IPS-18c (cell line): ENCODE results near the gene SYK.
A peak's percentile ranks its signal among the peaks of the same experiment; 100 is the strongest.
"Not testable (repeated sequence)": the region's sequence is repeated elsewhere in the genome, so short reads cannot be mapped to it uniquely, and the experiment has no call there.

Experiments used
- H3K4me3 ChIP-seq: 2 replicates; pipeline ENCODE4 v1.7.0; 2013; ENCODE audit warnings: low read depth, mild to moderate bottlenecking, low read length, moderate library complexity; ENCODE audit not compliant: insufficient read depth
- H3K9me3 ChIP-seq: one replicate; pipeline ENCODE4 v1.6.1; 2013; ENCODE audit warnings: mild to moderate bottlenecking, low read length, moderate library complexity; ENCODE audit not compliant: control insufficient read depth, insufficient read depth

The SYK gene

DNA sequence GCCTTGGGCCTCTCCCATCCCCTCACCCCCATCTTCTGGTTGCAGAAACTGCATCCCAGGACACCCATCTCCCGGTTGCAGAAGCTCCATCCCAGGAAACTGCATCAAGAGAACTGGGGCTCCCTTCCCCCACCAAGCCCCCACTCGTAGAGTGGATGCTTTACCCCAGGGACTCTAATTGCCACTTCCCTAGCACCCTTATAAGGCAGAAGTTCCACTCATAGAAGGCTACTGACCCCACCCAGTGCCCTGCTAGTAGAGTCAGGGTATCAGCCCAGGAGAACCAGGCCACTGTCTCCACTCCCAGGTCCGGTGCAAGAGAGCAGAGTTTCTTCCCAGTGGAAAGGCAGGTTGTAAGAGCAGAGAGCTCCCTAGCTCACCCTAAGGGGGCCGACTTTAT, 12.2 kb upstream of the SYK start:
- H3K4me3 ChIP-seq: no peak overlapping the region
- no peaks in the 10 kb centered on the region for H3K9me3 ChIP-seq

DNA sequence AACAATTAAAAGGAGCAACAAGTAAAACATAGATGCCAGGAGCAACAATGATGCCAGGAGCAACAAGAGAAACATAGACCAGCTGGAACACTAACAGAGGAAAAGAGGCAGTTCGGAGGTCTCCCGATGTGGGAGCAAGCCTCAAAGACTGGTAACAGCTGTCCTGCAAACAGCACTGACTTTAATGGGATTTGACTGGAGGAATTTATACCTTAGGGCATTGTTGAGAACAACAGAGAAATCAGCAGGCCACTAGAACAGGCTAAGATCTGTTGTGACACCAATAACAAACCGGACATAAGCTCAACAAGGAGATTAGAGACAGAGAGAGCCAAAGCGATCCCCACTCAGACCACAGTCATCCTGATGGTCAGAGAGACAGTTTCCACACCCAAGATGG, 11.8 kb upstream of the SYK start:
- no peak overlapping the region for H3K4me3 ChIP-seq
- H3K9me3 ChIP-seq: no peaks in the 10 kb centered on the region

DNA sequence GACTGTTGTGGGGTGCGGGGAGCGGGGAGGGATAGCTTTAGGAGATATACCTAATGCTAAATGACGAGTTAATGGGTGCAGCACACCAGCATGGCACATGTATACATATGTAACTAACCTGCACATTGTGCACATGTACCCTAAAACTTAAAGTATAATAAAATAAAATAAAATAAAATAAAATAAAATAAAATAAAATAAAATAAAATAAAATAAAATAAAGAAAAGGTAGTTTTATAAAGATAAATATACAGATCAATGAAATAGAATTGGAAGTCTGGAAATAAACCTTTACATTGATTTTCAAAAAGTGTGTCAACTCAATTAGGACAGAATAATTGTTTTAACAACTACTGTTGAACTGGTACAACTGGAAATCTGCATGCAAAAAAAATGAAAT, 8.6 kb upstream of the SYK start:
- H3K9me3 ChIP-seq, H3K4me3 ChIP-seq: not testable (repeated sequence)

DNA sequence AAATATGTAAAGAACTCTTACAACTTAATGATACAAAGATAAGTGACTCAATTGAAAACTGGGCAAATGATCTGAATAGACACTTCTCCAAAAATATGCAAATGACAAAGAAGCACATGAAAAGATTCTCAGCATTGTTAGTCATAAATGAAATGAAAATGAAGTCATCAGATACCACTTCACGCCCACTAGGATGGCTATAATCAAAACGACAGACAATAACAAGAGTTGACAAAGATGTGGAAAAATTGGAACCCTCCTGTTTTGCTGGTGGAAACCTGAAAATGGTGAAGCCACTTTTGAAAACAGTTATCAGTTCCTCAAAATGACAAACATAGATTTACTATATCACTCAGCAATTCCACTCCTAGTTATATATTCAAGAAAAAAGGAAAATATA, 7.9 kb upstream of the SYK start:
- no peak overlapping the region for H3K4me3 ChIP-seq
- H3K9me3 ChIP-seq: no peaks in the 10 kb centered on the region

DNA sequence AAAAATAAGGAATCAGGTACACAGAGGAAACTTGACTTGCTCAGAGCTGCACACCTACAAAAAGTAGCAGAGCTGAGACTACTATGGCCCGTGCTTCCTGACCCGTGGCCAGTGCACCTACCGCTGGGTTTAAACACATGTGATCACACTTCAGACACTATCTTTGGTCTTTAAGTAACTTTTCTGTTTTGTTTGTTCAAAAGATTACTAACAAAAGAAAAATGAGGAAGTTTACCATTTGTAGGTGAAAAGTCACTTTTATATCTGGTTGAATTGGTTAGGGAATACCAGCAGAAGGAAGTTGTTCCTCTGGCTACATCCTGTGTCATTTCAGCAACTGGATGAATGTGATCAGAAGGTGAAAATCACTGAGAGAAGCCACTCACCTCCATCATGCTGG, 6.5 kb upstream of the SYK start:
- no peak overlapping the region for H3K4me3 ChIP-seq

DNA sequence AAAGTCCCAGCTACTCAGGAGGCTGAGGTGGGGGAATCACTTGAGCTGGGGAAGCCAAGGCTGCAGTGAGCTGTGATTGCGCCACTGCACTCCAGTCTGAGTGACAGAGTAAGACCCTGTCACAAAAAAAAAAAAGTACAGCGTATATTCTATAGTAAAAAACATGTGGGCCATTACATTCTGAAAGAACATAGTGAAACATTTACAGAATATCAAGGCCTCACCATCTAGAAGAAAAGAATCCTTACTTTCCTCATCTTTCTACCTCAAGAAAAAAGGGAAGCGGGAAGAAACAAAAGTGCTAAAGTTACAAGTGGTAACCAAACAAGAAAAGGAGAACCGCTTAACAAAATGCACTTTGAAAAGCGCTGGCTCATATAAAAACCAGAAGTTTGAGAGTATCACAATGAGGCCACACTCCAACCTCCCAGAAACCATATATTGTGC, 5.7 kb upstream of the SYK start:
- Histone ChIP-seq H3K9me3 (no peaks in the 10 kb centered on the region), H3K4me3 (no peak overlapping the region)

More for the DNA sequence above, 6.5 kb upstream of the SYK start:
- no peaks in the 10 kb centered on the region for H3K9me3 ChIP-seq

DNA sequence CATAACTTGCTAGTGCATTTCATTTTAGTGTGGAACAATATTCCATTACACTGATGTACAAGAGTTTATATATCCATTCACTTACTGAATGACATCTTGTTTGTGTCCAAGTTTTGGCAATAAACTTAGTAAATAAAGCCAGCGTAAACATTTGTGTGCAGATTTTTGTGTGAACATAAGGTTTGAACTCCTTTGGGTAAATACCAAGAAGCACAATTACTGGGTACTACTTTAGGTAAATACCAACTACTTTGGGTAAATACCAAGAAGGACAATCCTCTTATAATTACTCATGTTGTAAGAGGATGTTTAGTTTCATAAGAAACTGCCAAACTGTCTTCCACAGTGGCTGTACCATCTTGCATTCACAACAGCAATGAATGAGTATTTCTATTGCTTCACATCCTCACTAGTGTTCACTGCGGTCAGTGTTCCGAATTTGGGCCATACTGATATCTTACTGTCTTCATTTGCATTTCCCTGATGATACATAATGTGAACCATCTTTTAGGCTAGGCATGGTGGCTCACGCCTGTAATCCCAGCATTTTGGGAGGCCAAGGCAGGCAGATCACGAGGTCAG, 2.3 kb upstream of the SYK start:
- no peak overlapping the region for H3K4me3 ChIP-seq

DNA sequence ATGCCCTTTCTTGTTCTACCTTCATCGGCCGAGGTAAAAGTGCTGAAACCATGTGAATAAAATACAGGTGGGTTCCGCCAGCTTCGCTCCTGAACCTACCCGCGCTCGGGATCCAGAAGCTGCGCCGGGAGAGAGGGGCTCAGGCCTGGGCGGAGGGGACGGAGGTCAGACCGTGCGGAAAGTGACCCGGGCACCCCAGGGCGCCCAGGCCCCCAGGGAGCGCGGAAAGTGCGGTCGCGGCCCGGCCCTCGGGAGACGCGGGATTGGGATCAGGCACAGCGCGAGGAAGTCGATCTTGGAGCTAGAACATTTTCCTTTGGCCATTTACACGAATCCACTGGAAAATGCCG, 329 bp downstream of the SYK start:
- peak overlapping the region; percentile 46 for H3K4me3 ChIP-seq
- H3K9me3 ChIP-seq: no peaks in the 10 kb centered on the region

More for the DNA sequence above, 2.3 kb upstream of the SYK start:
- no peaks in the 10 kb centered on the region for H3K9me3 ChIP-seq

DNA sequence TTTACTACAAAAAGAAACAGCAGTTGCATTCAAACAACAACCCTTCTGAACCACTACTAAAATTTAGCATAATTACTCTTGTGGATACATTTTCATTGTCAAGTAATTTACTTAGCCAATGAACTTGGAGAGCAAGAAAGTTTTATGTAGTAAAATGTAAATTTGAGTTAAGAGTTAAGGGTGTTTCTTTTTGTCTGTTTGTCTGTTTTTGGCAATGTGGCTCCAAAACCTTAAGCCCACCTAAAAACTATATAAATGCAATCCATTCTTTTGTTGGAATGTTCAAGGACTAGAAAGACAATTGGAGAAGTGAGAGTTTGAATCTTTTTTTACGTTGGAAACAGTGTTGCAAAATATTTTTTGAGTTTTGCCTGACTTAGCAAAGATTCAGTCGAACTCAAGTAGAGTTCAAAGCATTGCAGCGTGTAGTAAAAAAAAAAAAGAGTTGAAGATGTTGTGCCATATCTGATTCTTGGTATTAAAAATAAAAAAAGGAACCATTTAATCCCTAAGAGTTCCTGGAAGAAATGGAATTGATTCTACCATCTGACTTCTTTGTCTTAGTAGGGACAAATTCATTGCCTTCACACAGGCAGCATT, 867 bp downstream of the SYK start:
- H3K4me3 ChIP-seq: peak overlapping the region; percentile 46; the same call in 1 of the 2 replicates
- H3K9me3 ChIP-seq: no peaks in the 10 kb centered on the region

DNA sequence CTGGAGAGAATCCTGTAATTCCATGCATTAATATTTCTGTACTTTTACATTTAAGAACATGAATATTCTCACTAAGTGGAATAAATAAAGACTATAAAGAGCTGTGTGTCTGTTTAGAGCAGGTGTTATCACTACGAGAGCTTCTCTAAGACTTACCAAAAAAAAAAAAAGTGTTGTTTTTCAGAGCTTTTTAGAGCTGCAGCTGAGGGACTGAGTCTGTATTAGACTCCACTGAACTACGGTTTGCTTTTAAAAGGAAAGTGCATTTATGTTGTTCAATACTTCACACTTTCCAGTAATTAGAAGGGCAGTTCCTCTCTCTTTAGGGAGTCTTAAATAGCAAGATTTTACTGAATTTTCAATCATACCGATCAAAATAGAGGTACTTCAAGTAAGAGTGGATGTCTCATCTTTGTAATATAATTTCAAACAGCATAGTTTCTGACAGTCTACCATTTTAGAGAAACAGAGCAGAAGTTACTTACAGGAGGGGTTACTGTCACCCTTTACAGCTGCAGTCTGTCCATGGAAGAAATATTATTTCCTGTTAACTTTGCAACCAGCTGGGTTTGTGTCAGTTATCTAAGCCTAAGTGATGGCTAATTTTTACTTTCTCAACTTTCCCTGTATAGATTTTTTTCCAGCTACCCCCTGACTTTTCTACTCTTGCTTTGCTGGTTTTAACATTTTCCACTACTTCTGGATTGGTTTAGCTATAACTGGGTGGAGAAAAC, 2.4 kb downstream of the SYK start:
- Histone ChIP-seq H3K9me3 (peaks cover 2% of the 10 kb centered on the region), H3K4me3 (no peak overlapping the region)

DNA sequence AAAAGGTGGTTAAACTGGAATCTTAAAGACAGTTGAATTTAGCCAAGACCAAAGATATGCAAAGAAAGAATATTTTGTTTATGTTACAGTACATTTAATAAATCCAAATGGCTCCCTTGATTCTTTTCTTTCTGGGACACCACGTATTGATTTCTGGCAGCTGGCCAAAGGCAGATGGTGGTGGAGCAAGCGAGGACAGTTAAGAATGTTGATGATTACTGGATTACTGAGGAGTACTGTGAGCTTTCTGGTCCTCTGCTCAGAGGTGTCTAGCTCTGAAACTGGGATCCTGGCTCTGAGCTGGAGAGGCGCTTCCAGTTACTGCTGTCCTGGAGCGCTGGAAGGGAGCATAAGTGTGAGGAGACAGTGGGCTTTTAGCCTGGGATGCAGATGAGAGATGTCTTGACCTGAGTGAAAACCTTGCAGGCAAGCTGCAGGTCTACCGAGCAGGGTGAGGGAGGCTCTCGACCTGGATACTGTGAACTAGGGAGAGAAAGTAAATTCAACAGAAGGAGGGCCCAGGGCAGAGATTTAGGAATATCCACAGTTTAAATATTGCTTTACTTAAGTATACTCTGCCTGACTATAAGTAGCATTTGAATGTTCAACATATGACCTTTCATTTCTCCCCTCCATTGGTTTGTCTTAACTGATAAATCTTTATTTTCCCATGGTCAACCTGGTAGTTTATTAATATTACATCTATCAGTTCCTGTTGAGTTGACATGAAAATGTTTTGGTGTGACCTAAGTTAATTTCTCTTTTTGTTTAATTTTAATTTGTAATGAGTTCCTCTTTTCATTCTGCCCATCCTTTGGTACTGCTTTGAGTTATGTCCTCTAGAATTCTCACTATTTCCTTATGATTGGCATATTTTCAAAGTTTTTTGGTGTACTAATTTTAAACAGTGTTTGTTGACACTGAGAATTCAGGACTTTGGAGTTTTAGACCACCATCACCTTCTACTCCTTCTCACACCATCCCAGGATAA, 3.7 kb downstream of the SYK start:
- Histone ChIP-seq H3K4me3 (no peak overlapping the region), H3K9me3 (peaks cover 2% of the 10 kb centered on the region)

DNA sequence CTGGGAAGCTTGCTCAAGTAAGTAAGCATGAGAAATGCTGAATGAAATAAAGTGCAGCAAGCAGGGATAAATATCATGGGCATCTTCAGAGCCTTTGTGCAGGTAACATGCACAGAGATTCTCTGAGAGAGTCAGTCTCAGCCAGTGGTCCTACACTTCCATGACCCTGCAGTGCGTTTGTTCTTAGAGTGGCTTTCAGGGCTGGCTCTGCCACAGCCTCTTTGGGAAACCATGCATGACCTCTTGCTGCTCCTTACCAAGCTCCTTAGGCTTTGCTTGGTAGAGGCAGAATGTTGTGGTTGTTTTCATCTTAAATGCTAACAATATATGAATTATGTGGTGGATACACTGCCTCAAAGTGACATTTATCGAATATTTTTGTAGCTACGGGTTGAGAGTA, 5.4 kb downstream of the SYK start:
- Histone ChIP-seq H3K4me3 (no peak overlapping the region), H3K9me3 (peaks cover 2% of the 10 kb centered on the region)

DNA sequence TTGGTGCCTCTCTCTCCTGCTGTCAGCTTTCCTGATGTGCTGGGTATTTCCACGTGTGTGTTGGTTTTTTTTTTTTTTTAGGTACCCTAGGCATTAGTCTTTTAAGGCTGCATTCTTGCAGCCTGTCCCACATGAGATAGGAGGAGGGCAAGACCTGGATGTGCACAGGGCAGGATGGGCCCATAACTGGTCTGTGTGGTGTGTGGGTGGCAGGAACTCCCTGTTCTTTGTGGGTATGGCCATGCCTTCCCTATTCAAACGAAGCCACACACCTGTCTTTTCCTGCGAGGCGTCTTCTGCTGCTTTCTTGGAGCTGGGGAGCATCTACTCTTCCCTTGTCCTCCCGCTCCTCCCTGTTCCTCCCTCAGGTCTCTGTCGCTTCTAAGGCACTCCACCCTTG, 6.8 kb downstream of the SYK start:
- Histone ChIP-seq H3K9me3 (peaks cover 2% of the 10 kb centered on the region), H3K4me3 (no peak overlapping the region)

DNA sequence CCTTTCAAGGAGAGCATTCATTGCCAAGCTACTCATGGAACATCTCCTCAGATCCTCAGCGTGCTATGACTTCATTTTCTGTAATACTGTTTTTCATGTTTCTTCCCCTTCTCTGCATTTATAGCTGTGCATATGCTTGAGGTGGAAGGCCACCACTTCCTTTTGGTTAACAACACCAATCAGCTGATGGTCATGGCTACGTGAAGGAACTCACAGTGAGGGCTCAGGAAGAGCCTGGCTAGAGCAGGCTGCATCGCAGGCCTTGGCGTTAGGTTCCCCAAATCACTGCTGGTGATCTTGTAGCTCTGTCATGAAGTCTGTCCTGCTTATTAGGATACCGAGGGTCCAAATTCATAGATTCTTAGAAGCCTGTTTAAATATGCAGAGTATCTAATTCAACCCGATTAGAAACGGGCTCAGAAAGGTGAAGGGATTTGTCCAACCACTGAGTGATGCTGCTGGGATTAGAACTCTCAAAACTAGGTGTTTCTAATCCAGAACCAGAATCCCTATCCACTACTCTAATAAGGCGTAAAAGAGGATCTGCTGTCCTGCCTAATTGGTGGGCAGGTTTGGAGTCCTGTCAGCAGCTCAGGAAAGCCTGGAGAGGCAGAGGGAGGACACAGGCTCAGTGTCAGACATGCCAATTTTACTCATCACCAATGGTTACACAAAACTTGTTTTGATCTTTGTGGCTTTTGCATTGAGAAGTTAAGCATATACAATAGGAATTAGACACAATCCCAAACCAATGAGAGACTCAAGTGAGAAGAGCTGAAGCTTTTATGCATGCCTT, 7.5 kb downstream of the SYK start:
- H3K9me3 ChIP-seq: peaks cover 2% of the 10 kb centered on the region
- no peak overlapping the region for H3K4me3 ChIP-seq

DNA sequence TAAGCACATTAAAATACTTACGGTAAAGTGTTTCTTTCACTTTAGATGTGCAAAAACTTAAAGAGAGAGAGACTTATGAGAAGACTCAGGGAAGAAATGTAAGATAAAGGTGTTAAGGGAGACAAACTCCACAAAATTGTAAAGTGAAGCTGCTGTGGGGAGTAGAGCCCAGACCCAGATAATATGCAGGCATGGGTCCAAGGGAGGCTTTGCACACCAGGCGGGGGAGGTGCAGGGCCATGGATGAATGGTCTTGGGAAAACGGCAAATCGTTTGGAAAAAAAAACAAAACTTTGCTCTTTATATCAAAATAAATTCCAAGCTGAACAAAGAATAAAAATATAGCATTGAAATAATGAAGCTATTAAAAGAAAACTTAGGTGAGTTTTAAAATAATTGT, 9.1 kb downstream of the SYK start:
- Histone ChIP-seq H3K4me3 (no peak overlapping the region), H3K9me3 (peaks cover 2% of the 10 kb centered on the region)

DNA sequence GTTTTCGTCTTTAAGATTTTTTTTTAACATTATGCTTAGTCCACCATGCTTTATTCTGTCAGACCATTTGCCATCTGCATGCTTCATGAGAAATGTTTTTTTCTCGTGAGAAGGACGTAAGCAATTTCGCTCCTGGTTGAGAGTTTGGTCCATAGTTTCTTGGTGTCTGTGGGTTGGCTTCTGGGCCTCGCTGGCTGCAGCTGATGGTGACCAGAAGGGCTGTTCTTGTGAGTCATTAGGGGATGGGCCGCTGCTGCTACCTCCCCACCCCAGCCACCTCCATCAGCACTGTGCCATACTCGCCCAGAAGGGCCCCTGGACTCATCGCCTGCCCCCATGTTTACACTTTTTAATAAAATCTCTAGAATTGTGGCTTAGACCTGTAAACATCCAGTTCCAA, 11.4 kb downstream of the SYK start:
- no peak overlapping the region for H3K4me3 ChIP-seq
- H3K9me3 ChIP-seq: peaks cover 2% of the 10 kb centered on the region

DNA sequence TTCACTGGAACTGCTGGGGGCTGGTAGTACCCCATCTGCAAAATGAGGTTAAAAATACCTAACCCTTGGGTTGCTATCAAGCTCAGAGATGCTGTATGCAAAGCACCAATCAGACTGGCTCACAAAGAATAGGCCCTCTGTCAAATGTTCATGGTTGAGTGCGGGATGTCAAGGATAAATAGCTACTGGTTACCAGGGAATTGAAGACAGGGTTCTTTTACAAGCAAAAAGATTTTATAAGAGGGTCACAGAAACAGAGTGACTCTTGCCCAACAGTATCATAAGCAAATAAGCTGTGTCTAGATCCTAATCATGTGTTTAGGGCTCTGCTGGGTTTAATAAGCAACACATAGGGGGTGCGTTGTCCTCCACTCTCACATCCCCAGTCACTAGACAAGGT, 11.9 kb downstream of the SYK start:
- Histone ChIP-seq H3K4me3 (no peak overlapping the region), H3K9me3 (no peaks in the 10 kb centered on the region)
